H1 (cell line): ENCODE results near the gene ZIC1. TPM values are rescaled to one million over a fixed set of nuclear protein-coding genes. Genes with fewer than 3 reads are reported as not detected.

ENCODE experiments used
- CTCF ChIA-PET: fragments of 300-600 bp; sonication (Branson Sonifier 250); formaldehyde crosslinking; loops from one replicate; lab custom pipeline; 2021; ENCODE audit not compliant: partially characterized antibody; lab: Charles Lee
- POLR2A ChIA-PET: fragments of 300-600 bp; sonication (Branson Sonifier 250); formaldehyde crosslinking; loops from one replicate; lab custom pipeline; 2021; ENCODE audit warnings: inconsistent platforms; ENCODE audit not compliant: partially characterized antibody; lab: Charles Lee
- DNase-seq, 2 experiments: peaks; one replicate each; pipeline versions ENCODE4 v3.0.0 to v3.0.0-alpha.2; 2010 to 2022; ENCODE audit warnings: low spot score in 2 of 2, low read depth in 1 of 2, mixed read lengths in 1 of 2
- FAIRE-seq: peaks from 2 replicates; lab custom pipeline; 2011; peaks lifted over from hg19 to GRCh38; lab: Jason Lieb, UNC
- H2AFZ ChIP-seq: 2 replicates; pipeline ENCODE4 v1.8.1; 2012; ENCODE audit warnings: low read length, inconsistent platforms
- H2AK5ac ChIP-seq: 2 replicates; pipeline ENCODE4 v1.6.1; 2013; ENCODE audit warnings: low read depth, low read length
- H2BK120ac ChIP-seq: replicated peaks from 2 replicates; pipeline ENCODE3; 2013; ENCODE audit warnings: low read depth, low read length, inconsistent platforms
- H2BK12ac ChIP-seq: 2 replicates; pipeline ENCODE4 v1.6.1; 2013; ENCODE audit warnings: low read depth, low read length
- H2BK15ac ChIP-seq: 2 replicates; pipeline ENCODE4 v1.6.1; 2013; ENCODE audit warnings: low read length
- H2BK20ac ChIP-seq: 2 replicates; pipeline ENCODE4 v1.6.1; 2013; ENCODE audit warnings: low read length
- H2BK5ac ChIP-seq: 2 replicates; pipeline ENCODE4 v1.6.1; 2013; ENCODE audit warnings: low read depth, low read length
- H3K14ac ChIP-seq: 2 replicates; pipeline ENCODE4 v1.6.1; 2013; ENCODE audit warnings: inconsistent platforms; ENCODE audit not compliant: insufficient read length
- H3K18ac ChIP-seq: 2 replicates; pipeline ENCODE4 v1.6.1; 2013; ENCODE audit warnings: low read length; ENCODE audit errors: extremely low read depth
- H3K23ac ChIP-seq: 2 replicates; pipeline ENCODE4 v1.6.1; 2013; ENCODE audit warnings: inconsistent platforms; ENCODE audit not compliant: insufficient read length
- H3K23me2 ChIP-seq: 2 replicates; pipeline ENCODE4 v1.6.1; 2013; ENCODE audit warnings: low read depth, low read length
- H3K27ac ChIP-seq: 2 replicates; pipeline ENCODE4 v1.6.1; 2011; ENCODE audit warnings: low read depth, low read length, inconsistent platforms
- H3K27me3 ChIP-seq, 4 experiments: replicated peaks in 1 of 4; 1 replicate in 1 of 4; 2 replicates in 3 of 4; pipeline versions ENCODE4 v1.6.1 to v1.8.1; 2011 to 2013; ENCODE audit warnings: low read length in 3 of 4, mild to moderate bottlenecking in 3 of 4, inconsistent platforms in 2 of 4, mixed read lengths in 2 of 4, moderate library complexity in 1 of 4; ENCODE audit not compliant: control insufficient read depth in 3 of 4, insufficient read depth in 3 of 4; ENCODE audit errors: extremely low read depth in 1 of 4
- H3K36me3 ChIP-seq, 4 experiments: 2 replicates each; pipeline versions ENCODE4 v1.6.1 to v1.8.1; 2011 to 2013; ENCODE audit warnings: mild to moderate bottlenecking in 4 of 4, low read length in 3 of 4, moderate library complexity in 2 of 4, control low read depth in 1 of 4, inconsistent platforms in 1 of 4; ENCODE audit not compliant: insufficient read depth in 4 of 4, control insufficient read depth in 2 of 4
- H3K4ac ChIP-seq: replicated peaks from 2 replicates; pipeline ENCODE3; 2013; ENCODE audit warnings: low read length, low read depth, mixed read lengths, inconsistent platforms; ENCODE audit not compliant: insufficient read length
- H3K4me1 ChIP-seq, 4 experiments: replicated peaks in 1 of 4; 1 replicate in 1 of 4; 2 replicates in 3 of 4; pipeline versions ENCODE4 v1.6.1 to v1.8.1; 2011 to 2013; ENCODE audit warnings: low read length in 3 of 4, inconsistent platforms in 2 of 4, mixed read lengths in 1 of 4; ENCODE audit not compliant: insufficient read depth in 4 of 4, control insufficient read depth in 3 of 4
- H3K4me2 ChIP-seq, 2 experiments: 2 replicates each; pipeline versions ENCODE4 v1.6.1 to v1.8.1; 2011 to 2013; ENCODE audit warnings: low read depth in 2 of 2, low read length in 2 of 2, control low read depth in 1 of 2, inconsistent platforms in 1 of 2, mild to moderate bottlenecking in 1 of 2; ENCODE audit not compliant: insufficient read depth in 1 of 2
- H3K4me3 ChIP-seq, 4 experiments: fragments of 200-600, 300-600 bp in 1 of 4; sonication (generic), shearing (Covaris generic), sonication (Bioruptor Twin) in 1 of 4; 2 replicates each; pipeline versions ENCODE4 v1.5.1 to v1.8.1; 2011 to 2016; ENCODE audit warnings: low read length in 4 of 4, low read depth in 3 of 4, control low read depth in 2 of 4, inconsistent platforms in 2 of 4, mild to moderate bottlenecking in 2 of 4, mixed read lengths in 1 of 4, moderate library complexity in 1 of 4; ENCODE audit not compliant: insufficient read depth in 2 of 4; ENCODE audit errors: extremely low read depth in 1 of 4
- H3K56ac ChIP-seq: replicated peaks from 2 replicates; pipeline ENCODE3; 2013; ENCODE audit warnings: low read depth, mild to moderate bottlenecking, mixed read lengths, low read length, inconsistent platforms; ENCODE audit not compliant: insufficient read length
- H3K79me1 ChIP-seq: 2 replicates; pipeline ENCODE4 v1.6.1; 2013; ENCODE audit warnings: low read depth, low read length, control low read depth
- H3K79me2 ChIP-seq, 2 experiments: 2 replicates each; pipeline versions ENCODE4 v1.6.1 to v1.8.1; 2012 to 2013; ENCODE audit warnings: low read length in 2 of 2, mild to moderate bottlenecking in 2 of 2, inconsistent platforms in 1 of 2; ENCODE audit not compliant: insufficient read depth in 2 of 2, control insufficient read depth in 1 of 2
- H3K9ac ChIP-seq, 4 experiments: replicated peaks in 1 of 4; 1 replicate in 1 of 4; 2 replicates in 3 of 4; pipeline versions ENCODE4 v1.6.1 to v1.8.1; 2011 to 2013; ENCODE audit warnings: low read depth in 3 of 4, low read length in 3 of 4, control low read depth in 2 of 4, mild to moderate bottlenecking in 2 of 4, moderate library complexity in 2 of 4, inconsistent platforms in 1 of 4; ENCODE audit errors: extremely low read depth in 1 of 4
- H3K9me3 ChIP-seq, 2 experiments: 2 replicates each; pipeline versions ENCODE4 v1.6.1 to v1.8.1; 2012 to 2013; ENCODE audit warnings: mild to moderate bottlenecking in 2 of 2, moderate library complexity in 2 of 2, control low read depth in 1 of 2, inconsistent platforms in 1 of 2, low read depth in 1 of 2, low read length in 1 of 2, mixed read lengths in 1 of 2; ENCODE audit not compliant: insufficient read depth in 2 of 2
- H4K20me1 ChIP-seq, 2 experiments: replicated peaks in 1 of 2; 2 replicates each; pipeline versions ENCODE3 to v1.8.1; 2011 to 2013; ENCODE audit warnings: inconsistent platforms in 2 of 2, low read length in 2 of 2, mild to moderate bottlenecking in 1 of 2; ENCODE audit not compliant: insufficient read depth in 2 of 2, control insufficient read depth in 1 of 2
- H4K5ac ChIP-seq: 2 replicates; pipeline ENCODE4 v1.6.1; 2013; ENCODE audit warnings: low read length, low read depth, mixed read lengths, inconsistent platforms; ENCODE audit not compliant: insufficient read length
- H4K8ac ChIP-seq: 2 replicates; pipeline ENCODE4 v1.8.0; 2013; ENCODE audit warnings: mild to moderate bottlenecking, moderate library complexity, low read length, inconsistent platforms; ENCODE audit not compliant: insufficient read depth; ENCODE audit errors: extremely low read depth
- H4K91ac ChIP-seq: replicated peaks from 2 replicates; pipeline ENCODE3; 2013; ENCODE audit warnings: low read length, mixed read lengths, inconsistent platforms; ENCODE audit not compliant: insufficient read length
- CBX8 ChIP-seq: fragments of 300-800, 300-1000 bp; sonication (generic); IDR thresholded peaks from 2 replicates; pipeline ENCODE4 v1.7.1; 2016; ENCODE audit warnings: low read depth, low read length, borderline replicate concordance
- CREB1 ChIP-seq: IDR thresholded peaks from 2 replicates; pipeline ENCODE4 v1.6.1; 2012; ENCODE audit warnings: inconsistent platforms
- EZH2 ChIP-seq: fragments of 200-600 bp; sonication (generic); IDR thresholded peaks from 2 replicates; pipeline ENCODE4 v1.7.1; 2012; ENCODE audit warnings: low read depth, mild to moderate bottlenecking, moderate library complexity, low read length, inconsistent platforms; ENCODE audit not compliant: severe bottlenecking
- JUND ChIP-seq: IDR thresholded peaks from 2 replicates; pipeline ENCODE4 v1.6.1; 2011; ENCODE audit warnings: mild to moderate bottlenecking, improper control_type of control experiment, low read length
- RNF2 ChIP-seq: fragments of 200-900, 300-1000 bp; sonication (generic); IDR thresholded peaks from 2 replicates; pipeline ENCODE4 v1.7.1; 2016; ENCODE audit warnings: borderline replicate concordance, low read depth, mild to moderate bottlenecking, antibody characterized with exemption, low read length; ENCODE audit not compliant: poor library complexity, severe bottlenecking; ENCODE audit errors: missing control alignments
- RXRA ChIP-seq: IDR thresholded peaks from 2 replicates; pipeline ENCODE4 v1.6.1; 2011; ENCODE audit warnings: low read depth, mild to moderate bottlenecking, low read length, moderate library complexity; ENCODE audit not compliant: insufficient read depth
- SUZ12 ChIP-seq: fragments of 200-600 bp; sonication (generic); IDR thresholded peaks from 2 replicates; pipeline ENCODE4 v1.6.1; 2012; ENCODE audit warnings: mild to moderate bottlenecking, inconsistent platforms, low read length, moderate library complexity, mixed read lengths
- WGBS, 2 experiments: shearing (Covaris generic) in 1 of 2; methylation state at CpG; one replicate each; pipeline versions ENCODE4 v1.1.6 to v1.1.7; 2013 to 2015; ENCODE audit warnings: low lambda C conversion rate in 2 of 2, mixed read lengths in 2 of 2, inconsistent platforms in 1 of 2, low coverage in 1 of 2, missing lambda C conversion rate in 1 of 2; ENCODE audit not compliant: insufficient replicate concordance in 2 of 2, insufficient coverage in 1 of 2, insufficient read length in 1 of 2; ENCODE audit errors: extremely low coverage in 1 of 2, missing lambda C conversion rate in 1 of 2; 5-methylcytosine and 5-hydroxymethylcytosine counted together
- polyA plus RNA-seq, 7 experiments: library from polyadenylated mRNA; depleted of rRNA in 3 of 7; stranded (reverse) in 5 of 7; unstranded in 2 of 7; fragments of >200 nt in 5 of 7; fragments of 200-250 nt in 2 of 7; gene quantifications; 1 replicate in 5 of 7; 2 replicates in 1 of 7; 4 replicates in 1 of 7; pipeline versions ENCODE4 v1.2.1 to v1.2.3, GENCODE V29; 2011 to 2013; ENCODE audit warnings: missing spikeins in 2 of 7, mixed read lengths in 2 of 7
- total RNA-seq: library from RNA; stranded (reverse); fragmentation: NEBNext Ultra II Directional; extraction: Animal tissue kit (Norgen Biotek cat#: 25700); gene quantifications from 2 replicates; pipeline ENCODE4 v1.2.1, GENCODE V29; 2021

ZIC1 gene
- total and polyA plus RNA-seq, 2 of the 8 experiments (the other 6 are each of a cell fraction or from before 2014, with no cell fraction given) = 0.80 to 2.2 TPM

DNA sequence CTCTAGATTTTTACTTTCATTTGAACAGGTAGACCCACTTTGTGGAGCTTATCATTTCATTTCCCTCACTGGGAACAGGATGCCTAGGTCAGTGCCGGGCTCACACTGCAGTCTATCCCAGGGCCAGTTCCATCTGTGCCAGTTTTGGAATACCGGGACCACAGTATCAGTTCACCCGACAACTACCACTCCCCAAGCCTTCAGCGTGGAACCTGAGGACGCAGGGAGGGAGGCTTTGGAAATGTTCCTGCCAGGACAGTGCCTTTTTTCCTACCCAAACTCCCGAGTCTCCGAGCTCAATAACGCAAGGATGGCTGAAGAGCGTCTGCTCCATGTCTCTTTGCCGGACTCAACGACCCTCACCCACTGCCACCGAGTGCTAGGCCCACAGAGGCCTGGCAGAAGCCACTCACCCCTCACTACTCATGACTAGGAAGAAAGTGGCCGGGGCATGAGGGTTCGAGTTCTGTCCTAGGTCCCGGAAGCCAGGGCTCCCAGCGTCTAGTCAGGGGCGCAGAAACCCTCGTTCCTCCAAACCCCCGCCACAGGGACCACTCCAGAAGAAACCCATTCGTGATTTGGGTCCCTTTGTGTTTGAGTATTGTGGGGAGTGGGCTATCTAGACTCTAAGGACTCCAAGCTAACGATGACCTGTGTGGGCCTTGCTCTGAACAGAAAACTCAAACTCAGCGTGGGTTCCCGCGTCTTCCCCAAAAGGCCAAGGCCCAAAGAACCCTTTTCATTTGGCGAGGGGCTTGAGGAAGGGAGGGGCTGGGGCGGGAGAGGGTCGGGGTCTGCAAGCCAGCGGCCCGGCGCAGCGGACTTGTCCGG is 11.4 kb downstream of the ZIC1 start:
- peaks cover 0 to 3% (median 0%) of the 10 kb centered on the region in 4 experiments; a peak in 1 of 8 replicates for H3K36me3 ChIP-seq
- H3K4ac ChIP-seq = no peak overlapping the region
- no peak overlapping the region for H2BK5ac ChIP-seq
- no peak overlapping the region for H3K9ac ChIP-seq
- ChIA-PET POLR2A (interaction anchor here (1.3 to 2.1 kb wide), 4 partner anchors 9 to 27 kb away, joined by 4 to 12 read pairs (median 6); partner anchors contain the start of gene ZIC4), CTCF (interaction anchor here (1.1 to 17.2 kb wide), 10 partner anchors 9 to 303 kb away, joined by 3 to 485 read pairs (median 6); partner anchors contain the start of gene ZIC4)
- peaks cover 80 to 99% (median 90%) of the 10 kb centered on the region in 4 experiments for H3K27me3 ChIP-seq
- H3K18ac ChIP-seq = peak overlapping the region; percentile 62; the same call in 1 of the 2 replicates
- no peaks in the 10 kb centered on the region for H3K79me2 ChIP-seq
- H2AFZ ChIP-seq = no peak overlapping the region
- H3K56ac ChIP-seq = no peak overlapping the region
- H3K4me1 ChIP-seq = peaks cover 13 to 39% (median 16%) of the 10 kb centered on the region in 4 experiments
- H4K20me1 ChIP-seq = peaks cover 2 to 9% of the 10 kb centered on the region in 2 experiments
- TF ChIP-seq CREB1 (no peak), EZH2 (peak; percentile 76), RXRA (no peak), CBX8 (peak; percentile 26; the same call in 1 of the 2 replicates), RNF2 (peak; percentile 73), JUND (no peak), SUZ12 (peak; percentile 84; the same call in 1 of the 2 replicates)
- no peak overlapping the region for H3K23ac ChIP-seq
- peak overlapping the region; percentile 33 for H2BK15ac ChIP-seq
- no peaks in the 10 kb centered on the region for H3K79me1 ChIP-seq
- no peak overlapping the region for H4K5ac ChIP-seq
- WGBS, 2 experiments = 11% methylated on average over 24 of the region's 32 CpGs; no CpG with 5 or more reads in 1 of the 2 experiments
- H3K4me3 ChIP-seq = peak overlapping the region; percentile 30 to 55 (median 30); a peak in 5 of 8 replicates
- no peaks in the 10 kb centered on the region for H3K9me3 ChIP-seq
- H2BK20ac ChIP-seq = peak overlapping the region; percentile 8
- peak overlapping the region; percentile 71; the same call in 1 of the 2 replicates for H2BK12ac ChIP-seq
- H4K8ac ChIP-seq = no peak overlapping the region
- no peak overlapping the region for H2BK120ac ChIP-seq
- H3K14ac ChIP-seq = no peak overlapping the region
- H4K91ac ChIP-seq = no peak overlapping the region
- DNase-seq (peak in 1 of 2 experiments; percentile 45), FAIRE-seq (no peak)
- peaks cover 6% of the 10 kb centered on the region; the same call in 1 of the 2 replicates for H3K23me2 ChIP-seq
- no peak overlapping the region for H3K27ac ChIP-seq
- peak overlapping the region; percentile 18; the same call in 1 of the 2 replicates for H2AK5ac ChIP-seq
- H3K4me2 ChIP-seq = peak overlapping the region; percentile 68 to 81
